RKO (cell line): ENCODE measurements around the gene LRRC32.
"Not testable (repeated sequence)": the region's sequence is repeated elsewhere in the genome, so short reads cannot be mapped to it uniquely, and the experiment has no call there.

Experiments
- DNase-seq: peaks from one replicate; pipeline ENCODE4 v3.0.0-alpha.2; 2016; ENCODE audit warnings: low spot score

The LRRC32 gene

DNA sequence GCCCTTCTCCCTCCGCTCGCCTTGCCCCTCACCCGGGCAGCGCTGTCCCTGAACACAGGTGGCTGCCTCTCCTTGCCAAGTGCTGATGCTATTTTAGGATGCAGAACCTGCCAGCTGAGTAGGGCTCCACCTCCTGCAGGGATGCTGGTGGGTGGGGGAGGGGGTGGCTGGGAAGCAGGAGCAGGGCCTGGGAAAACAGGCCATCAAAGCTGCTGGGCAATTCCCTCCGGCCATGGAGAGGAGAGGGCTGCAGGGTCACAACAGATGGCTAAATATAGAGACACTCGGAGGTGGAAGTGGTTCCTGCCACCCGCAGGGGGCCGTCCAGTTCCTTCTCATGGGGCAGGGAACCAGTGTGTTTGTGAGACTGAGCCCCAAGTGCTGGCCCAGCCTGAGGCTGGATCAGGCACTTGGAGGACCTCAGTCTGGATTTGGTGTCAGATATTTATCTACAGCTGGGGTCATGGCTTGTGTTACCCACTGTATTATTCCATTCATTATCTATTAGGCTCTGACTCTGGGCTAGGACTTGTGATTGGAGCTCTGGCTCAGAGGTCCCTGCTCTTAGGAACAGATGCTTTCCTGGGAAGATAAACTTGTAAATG, 59.6 kb downstream of the LRRC32 start:
- DNase-seq, result no peak

DNA sequence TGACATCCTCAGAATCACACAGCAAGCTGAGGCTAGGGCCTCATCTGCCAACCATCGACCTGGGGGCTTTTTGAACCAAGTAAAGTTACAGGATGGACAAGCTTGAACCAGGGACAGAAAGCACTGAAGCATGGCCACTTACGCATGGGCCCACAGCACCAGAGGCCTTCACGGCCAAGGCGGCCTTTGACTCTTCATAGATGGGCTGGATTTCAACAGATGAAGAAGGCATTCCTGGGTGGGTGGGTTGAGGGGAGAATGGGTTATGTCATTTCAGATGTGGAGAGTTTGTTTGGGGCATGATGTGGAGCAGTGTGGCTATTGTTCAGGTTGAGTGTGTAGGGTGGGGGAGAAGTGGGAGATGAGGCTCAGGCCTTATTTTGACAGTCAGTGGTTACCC, 60.2 kb downstream of the LRRC32 start:
- DNase-seq, result no peak

DNA sequence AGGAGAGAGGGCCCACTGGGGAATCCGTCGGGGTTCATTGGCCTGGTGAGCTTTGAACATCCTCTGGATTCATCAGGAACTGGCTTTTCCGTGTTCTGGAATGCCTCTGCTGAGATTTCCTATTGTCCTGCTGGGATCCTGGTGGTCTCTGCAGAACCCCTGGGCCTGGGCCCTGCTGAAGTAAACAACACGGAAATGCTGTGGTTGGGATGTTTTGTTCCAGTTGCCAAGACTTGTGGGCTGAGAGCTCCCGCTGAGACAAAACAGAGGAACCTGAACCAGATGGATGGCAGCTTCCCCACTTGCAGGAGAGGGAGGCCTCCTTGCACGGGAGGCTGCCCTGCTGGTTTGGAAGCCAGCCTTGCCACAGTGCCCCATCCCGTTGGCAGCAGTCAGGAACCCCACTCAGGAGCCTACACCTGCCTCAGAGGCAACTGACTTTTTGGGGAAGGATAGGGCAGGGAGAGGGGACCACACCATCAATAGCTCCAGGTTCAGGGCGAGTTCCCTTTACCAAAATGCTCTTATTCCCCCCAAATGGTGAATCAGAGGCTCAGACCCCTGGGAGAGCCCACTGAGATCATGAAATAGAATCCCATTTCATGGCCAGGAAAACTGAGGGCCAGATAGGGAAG, 60.7 kb downstream of the LRRC32 start:
- no peak for DNase-seq

GRCh38 chr11:76608879-76609460, 61.6 kb downstream of the LRRC32 start:
- not testable (repeated sequence) for DNase-seq

GRCh38 chr11:76608228-76608627, 62.3 kb downstream of the LRRC32 start:
- not testable (repeated sequence) for DNase-seq
